SK-N-SH treated with all-trans-retinoic acid at 6 μM for 48 hours (cell line): Measurements from ENCODE around the gene IGF2R.

Source experiments
- ATAC-seq: fragments of 200-7000 bp; cut with Tn5 transposase; 3 replicates; pipeline ENCODE4 v1.9.1; 2020; ENCODE audit warnings: mild to moderate bottlenecking, moderate library complexity
- BACH2 ChIP-seq: fragments of 250-450 bp; sonication (Bioruptor Pico); IDR thresholded peaks from 2 replicates; pipeline ENCODE4 v1.9.0; 2021; ENCODE audit warnings: mild to moderate bottlenecking, borderline replicate concordance
- CSDC2 ChIP-seq: fragments of 250-450 bp; sonication (Bioruptor Pico); IDR thresholded peaks from 2 replicates; pipeline ENCODE4 v1.5.0; 2020; ENCODE audit warnings: mild to moderate bottlenecking, moderate library complexity
- CSRNP3 ChIP-seq: fragments of 250-450 bp; sonication (Bioruptor Pico); IDR thresholded peaks from 2 replicates; pipeline ENCODE4 v1.5.1; 2021; ENCODE audit warnings: mild to moderate bottlenecking, moderate library complexity
- ESRRG ChIP-seq: fragments of 250-450 bp; sonication (Bioruptor Pico); IDR thresholded peaks from 2 replicates; pipeline ENCODE4 v1.6.1; 2021; ENCODE audit warnings: mild to moderate bottlenecking
- GLIS3 ChIP-seq: fragments of 250-450 bp; sonication (Bioruptor Pico); IDR thresholded peaks from 2 replicates; pipeline ENCODE4 v1.5.0; 2020; ENCODE audit warnings: mild to moderate bottlenecking, moderate library complexity
- ISL1 ChIP-seq: fragments of 250-450 bp; sonication (Bioruptor Pico); IDR thresholded peaks from 2 replicates; pipeline ENCODE4 v2.1.2; 2022; ENCODE audit warnings: mild to moderate bottlenecking, moderate library complexity
- OSR1 ChIP-seq: fragments of 250-450 bp; sonication (Bioruptor Pico); IDR thresholded peaks from 2 replicates; pipeline ENCODE4 v1.8.0; 2022; ENCODE audit warnings: moderate library complexity, mild to moderate bottlenecking, inconsistent platforms
- PATZ1 ChIP-seq: fragments of 250-450 bp; sonication (Bioruptor Pico); IDR thresholded peaks from 2 replicates; pipeline ENCODE4 v1.8.0; 2020; ENCODE audit warnings: mild to moderate bottlenecking, moderate library complexity, borderline replicate concordance
- POU6F1 ChIP-seq: fragments of 250-450 bp; sonication (Bioruptor Pico); IDR thresholded peaks from 2 replicates; pipeline ENCODE4 v1.8.0; 2021; ENCODE audit warnings: low read depth, mild to moderate bottlenecking, moderate library complexity, borderline replicate concordance
- PPARA ChIP-seq: fragments of 250-450 bp; sonication (Bioruptor Pico); IDR thresholded peaks from 2 replicates; pipeline ENCODE4 v1.5.0; 2020; ENCODE audit warnings: mild to moderate bottlenecking, borderline replicate concordance
- RARB ChIP-seq: fragments of 250-450 bp; sonication (Bioruptor Pico); IDR thresholded peaks from 2 replicates; pipeline ENCODE4 v1.8.0; 2021; ENCODE audit warnings: mild to moderate bottlenecking, moderate library complexity
- SNAI2 ChIP-seq: fragments of 250-450 bp; sonication (Bioruptor Pico); IDR thresholded peaks from 2 replicates; pipeline ENCODE4 v1.5.0; 2020; ENCODE audit warnings: mild to moderate bottlenecking, moderate library complexity
- TCF4 ChIP-seq: fragments of 250-450 bp; sonication (Bioruptor Pico); IDR thresholded peaks from 2 replicates; pipeline ENCODE4 v1.8.0; 2021; ENCODE audit warnings: mild to moderate bottlenecking, moderate library complexity, borderline replicate concordance
- TOX ChIP-seq: fragments of 250-450 bp; sonication (Bioruptor Pico); IDR thresholded peaks from 2 replicates; pipeline ENCODE4 v1.8.0; 2021; ENCODE audit warnings: mild to moderate bottlenecking, moderate library complexity, borderline replicate concordance
- ZC3H10 ChIP-seq: fragments of 250-450 bp; sonication (Bioruptor Pico); IDR thresholded peaks from 2 replicates; pipeline ENCODE4 v1.5.1; 2021; ENCODE audit warnings: mild to moderate bottlenecking, moderate library complexity
- ZFP30 ChIP-seq: fragments of 450-650 bp; formaldehyde crosslinking; IDR thresholded peaks from 2 replicates; pipeline ENCODE4 v1.5.0; 2022; ENCODE audit warnings: mild to moderate bottlenecking, moderate library complexity
- ZNF565 ChIP-seq: fragments of 450-650 bp; formaldehyde crosslinking; conservative IDR thresholded peaks from 2 replicates; pipeline ENCODE4 v1.5.0; 2020; ENCODE audit warnings: low read depth, mild to moderate bottlenecking, moderate library complexity
- ZNF70 ChIP-seq: fragments of 450-650 bp; formaldehyde crosslinking; IDR thresholded peaks from 2 replicates; pipeline ENCODE4 v1.5.0; 2020; ENCODE audit warnings: mild to moderate bottlenecking, moderate library complexity
- ZNF8 ChIP-seq: fragments of 450-650 bp; formaldehyde crosslinking; IDR thresholded peaks from 2 replicates; pipeline ENCODE4 v1.5.0; 2020; ENCODE audit warnings: mild to moderate bottlenecking, moderate library complexity
- TF ChIP-seq, protein P1 (sequence below): fragments of 250-450 bp; sonication (Bioruptor Pico); IDR thresholded peaks from 2 replicates; pipeline ENCODE4 v1.5.1; 2020; ENCODE audit warnings: low read depth, mild to moderate bottlenecking, moderate library complexity
- TF ChIP-seq, protein P2 (sequence below): fragments of 250-450 bp; sonication (Bioruptor Pico); IDR thresholded peaks from 2 replicates; pipeline ENCODE4 v1.5.0; 2020; ENCODE audit warnings: mild to moderate bottlenecking, moderate library complexity

IGF2R gene

DNA sequence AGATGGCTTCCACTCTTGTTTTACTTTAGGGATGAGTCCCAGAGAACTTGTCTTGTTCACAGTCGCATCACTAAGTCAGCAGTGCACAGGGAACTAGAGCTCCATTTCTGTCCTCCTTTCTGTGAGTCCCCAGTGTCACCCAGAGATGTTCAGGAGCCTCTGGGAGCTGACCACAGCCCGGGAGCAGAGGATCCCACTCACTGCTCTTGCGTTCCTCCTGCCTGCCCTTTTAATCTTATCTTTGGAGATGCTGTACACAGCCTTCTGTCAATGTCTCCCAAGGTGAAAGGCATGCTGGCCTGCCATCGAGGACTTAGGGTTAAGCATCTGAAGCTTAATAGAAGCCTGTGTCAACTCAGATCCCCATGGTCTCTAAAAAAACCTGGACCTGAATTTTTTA lies 71.2 kb downstream of the IGF2R start:
- no peak for ATAC-seq
- TF ChIP-seq RARB (CRISPR knock-in tag) (no peak), TCF4 (no peak), ZFP30 (CRISPR knock-in tag) (no peak), PPARA (CRISPR knock-in tag) (no peak), ZC3H10 (CRISPR knock-in tag) (no peak), OSR1 (CRISPR knock-in tag) (no peak), SNAI2 (CRISPR knock-in tag) (no peak)
- TF ChIP-seq, protein P1, sequence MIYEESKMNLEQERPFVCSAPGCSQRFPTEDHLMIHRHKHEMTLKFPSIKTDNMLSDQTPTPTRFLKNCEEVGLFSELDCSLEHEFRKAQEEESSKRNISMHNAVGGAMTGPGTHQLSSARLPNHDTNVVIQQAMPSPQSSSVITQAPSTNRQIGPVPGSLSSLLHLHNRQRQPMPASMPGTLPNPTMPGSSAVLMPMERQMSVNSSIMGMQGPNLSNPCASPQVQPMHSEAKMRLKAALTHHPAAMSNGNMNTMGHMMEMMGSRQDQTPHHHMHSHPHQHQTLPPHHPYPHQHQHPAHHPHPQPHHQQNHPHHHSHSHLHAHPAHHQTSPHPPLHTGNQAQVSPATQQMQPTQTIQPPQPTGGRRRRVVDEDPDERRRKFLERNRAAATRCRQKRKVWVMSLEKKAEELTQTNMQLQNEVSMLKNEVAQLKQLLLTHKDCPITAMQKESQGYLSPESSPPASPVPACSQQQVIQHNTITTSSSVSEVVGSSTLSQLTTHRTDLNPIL = no peak
- TF ChIP-seq, protein P2, sequence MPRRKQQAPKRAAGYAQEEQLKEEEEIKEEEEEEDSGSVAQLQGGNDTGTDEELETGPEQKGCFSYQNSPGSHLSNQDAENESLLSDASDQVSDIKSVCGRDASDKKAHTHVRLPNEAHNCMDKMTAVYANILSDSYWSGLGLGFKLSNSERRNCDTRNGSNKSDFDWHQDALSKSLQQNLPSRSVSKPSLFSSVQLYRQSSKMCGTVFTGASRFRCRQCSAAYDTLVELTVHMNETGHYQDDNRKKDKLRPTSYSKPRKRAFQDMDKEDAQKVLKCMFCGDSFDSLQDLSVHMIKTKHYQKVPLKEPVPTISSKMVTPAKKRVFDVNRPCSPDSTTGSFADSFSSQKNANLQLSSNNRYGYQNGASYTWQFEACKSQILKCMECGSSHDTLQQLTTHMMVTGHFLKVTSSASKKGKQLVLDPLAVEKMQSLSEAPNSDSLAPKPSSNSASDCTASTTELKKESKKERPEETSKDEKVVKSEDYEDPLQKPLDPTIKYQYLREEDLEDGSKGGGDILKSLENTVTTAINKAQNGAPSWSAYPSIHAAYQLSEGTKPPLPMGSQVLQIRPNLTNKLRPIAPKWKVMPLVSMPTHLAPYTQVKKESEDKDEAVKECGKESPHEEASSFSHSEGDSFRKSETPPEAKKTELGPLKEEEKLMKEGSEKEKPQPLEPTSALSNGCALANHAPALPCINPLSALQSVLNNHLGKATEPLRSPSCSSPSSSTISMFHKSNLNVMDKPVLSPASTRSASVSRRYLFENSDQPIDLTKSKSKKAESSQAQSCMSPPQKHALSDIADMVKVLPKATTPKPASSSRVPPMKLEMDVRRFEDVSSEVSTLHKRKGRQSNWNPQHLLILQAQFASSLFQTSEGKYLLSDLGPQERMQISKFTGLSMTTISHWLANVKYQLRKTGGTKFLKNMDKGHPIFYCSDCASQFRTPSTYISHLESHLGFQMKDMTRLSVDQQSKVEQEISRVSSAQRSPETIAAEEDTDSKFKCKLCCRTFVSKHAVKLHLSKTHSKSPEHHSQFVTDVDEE (CRISPR knock-in tag) = no peak

- TF ChIP-seq POU6F1 (CRISPR knock-in tag) (no peak), ISL1 (CRISPR knock-in tag) (no peak), TCF4 (no peak), OSR1 (CRISPR knock-in tag) (no peak), BACH2 (CRISPR knock-in tag) (no peak), CSRNP3 (CRISPR knock-in tag) (no peak), TOX (no peak), ZNF70 (CRISPR knock-in tag) (no peak), ESRRG (CRISPR knock-in tag) (no peak), CSDC2 (no peak), ZNF8 (CRISPR knock-in tag) (no peak), PPARA (CRISPR knock-in tag) (no peak), PATZ1 (no peak), RARB (CRISPR knock-in tag) (no peak), GLIS3 (CRISPR knock-in tag) (no peak), ZC3H10 (CRISPR knock-in tag) (no peak), SNAI2 (CRISPR knock-in tag) (no peak), ZNF565 (CRISPR knock-in tag) (no peak)
- TF ChIP-seq, protein P1 = no peak
- ATAC-seq = no peak
These were observed 71.8 kb downstream of the IGF2R start for GRCh38 chr6:160040527-160041264.
